ENCODE measurements around the gene RRP7A. TPM values are rescaled to one million over a fixed set of nuclear protein-coding genes. Genes with fewer than 3 reads are reported as not detected.

RRP7A gene
- total and polyA plus RNA-seq, 2 of the 13 experiments (the other 11 are each of a cell fraction or from before 2014, with no cell fraction given) = 15.3 to 41.6 TPM

GRCh38 chr22:42519525-42520401 is at the start of gene RRP7A (continued):
- TF ChIP-seq ZMYM3 (CRISPR knock-in tag; IDR thresholded peaks at IDR 0.05) = no peak
- TF ChIP-seq, protein P1, sequence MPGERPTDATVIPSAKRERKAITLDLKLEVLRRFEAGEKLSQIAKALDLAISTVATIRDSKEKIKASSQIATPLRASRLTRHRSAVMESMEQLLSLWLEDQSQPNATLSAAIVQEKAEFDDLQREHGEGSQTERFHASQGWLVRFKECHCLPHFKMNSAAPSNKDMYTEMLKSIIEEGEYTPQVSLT (CRISPR knock-in tag; IDR thresholded peaks at IDR 0.05; ENCODE audit: borderline replicate concordance, low read depth) = no peak
- TF ChIP-seq, protein P2, sequence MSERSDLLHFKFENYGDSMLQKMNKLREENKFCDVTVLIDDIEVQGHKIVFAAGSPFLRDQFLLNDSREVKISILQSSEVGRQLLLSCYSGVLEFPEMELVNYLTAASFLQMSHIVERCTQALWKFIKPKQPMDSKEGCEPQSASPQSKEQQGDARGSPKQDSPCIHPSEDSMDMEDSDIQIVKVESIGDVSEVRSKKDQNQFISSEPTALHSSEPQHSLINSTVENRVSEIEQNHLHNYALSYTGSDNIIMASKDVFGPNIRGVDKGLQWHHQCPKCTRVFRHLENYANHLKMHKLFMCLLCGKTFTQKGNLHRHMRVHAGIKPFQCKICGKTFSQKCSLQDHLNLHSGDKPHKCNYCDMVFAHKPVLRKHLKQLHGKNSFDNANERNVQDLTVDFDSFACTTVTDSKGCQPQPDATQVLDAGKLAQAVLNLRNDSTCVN (CRISPR knock-in tag; IDR thresholded peaks at IDR 0.05; ENCODE audit: borderline replicate concordance) = no peak
- no peak for TF ChIP-seq ZNF510 (CRISPR knock-in tag; IDR thresholded peaks at IDR 0.05; ENCODE audit: low read depth)
- no peak for TF ChIP-seq ZSCAN22 (CRISPR knock-in tag; IDR thresholded peaks at IDR 0.05)
- no peak for TF ChIP-seq ZNF24 (IDR thresholded peaks at IDR 0.05)
- no peak for TF ChIP-seq LBX2 (CRISPR knock-in tag; IDR thresholded peaks at IDR 0.05; ENCODE audit: borderline replicate concordance)
- no peak for TF ChIP-seq ZNF775 (CRISPR knock-in tag; IDR thresholded peaks at IDR 0.05; ENCODE audit: borderline replicate concordance)
- TF ChIP-seq, protein P3, sequence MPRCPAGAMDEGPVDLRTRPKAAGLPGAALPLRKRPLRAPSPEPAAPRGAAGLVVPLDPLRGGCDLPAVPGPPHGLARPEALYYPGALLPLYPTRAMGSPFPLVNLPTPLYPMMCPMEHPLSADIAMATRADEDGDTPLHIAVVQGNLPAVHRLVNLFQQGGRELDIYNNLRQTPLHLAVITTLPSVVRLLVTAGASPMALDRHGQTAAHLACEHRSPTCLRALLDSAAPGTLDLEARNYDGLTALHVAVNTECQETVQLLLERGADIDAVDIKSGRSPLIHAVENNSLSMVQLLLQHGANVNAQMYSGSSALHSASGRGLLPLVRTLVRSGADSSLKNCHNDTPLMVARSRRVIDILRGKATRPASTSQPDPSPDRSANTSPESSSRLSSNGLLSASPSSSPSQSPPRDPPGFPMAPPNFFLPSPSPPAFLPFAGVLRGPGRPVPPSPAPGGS (CRISPR knock-in tag; IDR thresholded peaks at IDR 0.05) = no peak
- no peak for TF ChIP-seq ZNF382 (CRISPR knock-in tag; IDR thresholded peaks at IDR 0.05; ENCODE audit: borderline replicate concordance)
- TF ChIP-seq CENPX (CRISPR knock-in tag; IDR thresholded peaks at IDR 0.05) = no peak
- TF ChIP-seq SOX5 (CRISPR knock-in tag; IDR thresholded peaks at IDR 0.05; ENCODE audit: borderline replicate concordance) = peak; percentile 11; the same call in 1 of the 2 replicates
- TF ChIP-seq, protein P4, sequence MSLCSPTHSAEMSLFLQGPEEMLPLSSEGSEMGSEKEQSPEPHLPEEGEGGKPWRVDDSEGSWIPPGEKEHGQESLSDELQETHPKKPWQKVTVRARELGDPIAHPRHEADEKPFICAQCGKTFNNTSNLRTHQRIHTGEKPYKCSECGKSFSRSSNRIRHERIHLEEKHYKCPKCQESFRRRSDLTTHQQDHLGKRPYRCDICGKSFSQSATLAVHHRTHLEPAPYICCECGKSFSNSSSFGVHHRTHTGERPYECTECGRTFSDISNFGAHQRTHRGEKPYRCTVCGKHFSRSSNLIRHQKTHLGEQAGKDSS (CRISPR knock-in tag; IDR thresholded peaks at IDR 0.05; ENCODE audit: borderline replicate concordance, low read depth) = no peak
- TF ChIP-seq ATRX (CRISPR knock-in tag; IDR thresholded peaks at IDR 0.05; ENCODE audit: borderline replicate concordance) = no peak
- TF ChIP-seq MED1 (CRISPR knock-in tag; IDR thresholded peaks at IDR 0.05) = no peak
- no peak for TF ChIP-seq ZNF780A (CRISPR knock-in tag; IDR thresholded peaks at IDR 0.05)
- TF ChIP-seq ZNF441 (CRISPR knock-in tag; IDR thresholded peaks at IDR 0.05; ENCODE audit: borderline replicate concordance) = no peak
- no peak for TF ChIP-seq NFRKB (IDR thresholded peaks at IDR 0.05)
- TF ChIP-seq TRIM22 (IDR thresholded peaks at IDR 0.05) = no peak
- TF ChIP-seq NPAS2 (CRISPR knock-in tag; IDR thresholded peaks at IDR 0.05; ENCODE audit: borderline replicate concordance) = no peak
- no peak for TF ChIP-seq ZNF564 (CRISPR knock-in tag; IDR thresholded peaks at IDR 0.05)
- no peak for TF ChIP-seq ZNF251 (CRISPR knock-in tag; IDR thresholded peaks at IDR 0.05)
- no peak for TF ChIP-seq ZNF136 (CRISPR knock-in tag; IDR thresholded peaks at IDR 0.05; ENCODE audit: low read depth)
- no peak for TF ChIP-seq SETDB1 (CRISPR knock-in tag; IDR thresholded peaks at IDR 0.05; ENCODE audit: borderline replicate concordance)
- no peak for TF ChIP-seq ZNF563 (CRISPR knock-in tag; IDR thresholded peaks at IDR 0.05)
